Small intestine (tissue), 7 donors: ENCODE measurements around the gene HRH2. TPM values are rescaled to one million over a fixed set of nuclear protein-coding genes. Genes with fewer than 3 reads are reported as not detected.
"Not testable (repeated sequence)": the region's sequence is repeated elsewhere in the genome, so short reads cannot be mapped to it uniquely, and the experiment has no call there.

Experiments
- DNase-seq, 2 donors: peaks; one replicate each; pipeline versions ENCODE4 v3.0.0 to v3.0.0-alpha.2; 2013
- FAIRE-seq: peaks from 2 replicates; lab custom pipeline; 2012; peaks lifted over from hg19 to GRCh38; lab: Jason Lieb, UNC
- H3K27ac ChIP-seq, 3 donors: one replicate each; pipeline ENCODE4 v1.5.1; 2013; ENCODE audit warnings: low read length in 2 of 3, mild to moderate bottlenecking in 2 of 3, control low read depth in 1 of 3, inconsistent platforms in 1 of 3, low read depth in 1 of 3, moderate library complexity in 1 of 3
- H3K27me3 ChIP-seq, 3 donors: one replicate each; pipeline ENCODE4 v1.6.1; 2013; ENCODE audit warnings: low read length in 3 of 3, inconsistent platforms in 1 of 3; ENCODE audit not compliant: control insufficient read depth in 3 of 3, insufficient read depth in 3 of 3
- H3K36me3 ChIP-seq, 3 donors: one replicate each; pipeline ENCODE4 v1.6.1; 2013; ENCODE audit warnings: low read length in 3 of 3, inconsistent platforms in 1 of 3, low read depth in 1 of 3, mild to moderate bottlenecking in 1 of 3, moderate library complexity in 1 of 3; ENCODE audit not compliant: control insufficient read depth in 3 of 3, insufficient read depth in 2 of 3
- H3K4me1 ChIP-seq, 3 donors: one replicate each; pipeline ENCODE4 v1.6.1; 2013; ENCODE audit warnings: low read length in 2 of 3, inconsistent platforms in 1 of 3, low read depth in 1 of 3, mild to moderate bottlenecking in 1 of 3, moderate library complexity in 1 of 3; ENCODE audit not compliant: control insufficient read depth in 3 of 3, insufficient read depth in 2 of 3
- H3K4me3 ChIP-seq, 3 donors: one replicate each; pipeline ENCODE4 v1.5.1; 2013; ENCODE audit warnings: low read length in 3 of 3, control low read depth in 1 of 3, inconsistent platforms in 1 of 3, low read depth in 1 of 3, mild to moderate bottlenecking in 1 of 3, moderate library complexity in 1 of 3
- H3K9me3 ChIP-seq, 2 donors: one replicate each; pipeline ENCODE4 v1.6.1; 2013; ENCODE audit warnings: low read depth in 1 of 2, low read length in 1 of 2; ENCODE audit not compliant: control insufficient read depth in 2 of 2, insufficient read depth in 1 of 2
- WGBS, 3 donors: extraction: QIAGEN DNeasy Blood & Tissue Kit; methylation state at CpG; one replicate each; pipeline ENCODE4 v1.1.7; 2013; 5-methylcytosine and 5-hydroxymethylcytosine counted together
- polyA plus RNA-seq, 4 donors: library from polyadenylated mRNA; stranded (reverse) in 3 of 4; unstranded in 1 of 4; fragments of 200-250 nt in 3 of 4; fragments of 120-200 nt in 1 of 4; gene quantifications; one replicate each; pipeline versions ENCODE4 v1.2.1 to v1.2.3, GENCODE V29; 2013
- donor health status: healthy with polysubstance abuse.
- donor health status: control.
- donor health status: control.
- donor health status: Bipolar disorder and iron deficiency.
- donor health status: healthy.

Gene HRH2
- polyA plus RNA-seq, 4 donors: 3.3 to 7.2 (median 6.4) TPM

GRCh38 chr5:175718401-175719108 lies 60.7 kb downstream of the HRH2 start:
- Histone ChIP-seq H3K27ac (no peak overlapping the region), H3K4me3 (no peak overlapping the region), H3K27me3 (no peaks in the 10 kb centered on the region), H3K9me3 (peaks cover 0 to 22% of the 10 kb centered on the region in 2 donors), H3K4me1 (no peaks in the 10 kb centered on the region), H3K36me3 (no peaks in the 10 kb centered on the region)
- peak; percentile 64 to 76 for DNase-seq
- FAIRE-seq: no peak
- WGBS, 3 donors: 9 to 30% (median 18%) methylated on average over 8 of the region's 8 CpGs

- 92 to 95% (median 93%) methylated on average over 8 of the region's 8 CpGs for WGBS, 3 donors
Measured at GRCh38 chr5:175719109-175719432, 61.2 kb downstream of the HRH2 start.

GRCh38 chr5:175724314-175725275 lies 66.7 kb downstream of the HRH2 start:
- FAIRE-seq (no peak), DNase-seq (no peak)
- 55 to 65% (median 62%) methylated on average over 15 of the region's 15 CpGs for whole genome bisulfite sequencing, 3 donors

More at GRCh38 chr5:175719109-175719432, 61.2 kb downstream of the HRH2 start:
- H3K9me3 ChIP-seq: peaks cover 0 to 18% of the 10 kb centered on the region in 2 donors
- H3K36me3 ChIP-seq, H3K4me1 ChIP-seq, H3K4me3 ChIP-seq, FAIRE-seq, DNase-seq, H3K27ac ChIP-seq, H3K27me3 ChIP-seq: not testable (repeated sequence)

DNA sequence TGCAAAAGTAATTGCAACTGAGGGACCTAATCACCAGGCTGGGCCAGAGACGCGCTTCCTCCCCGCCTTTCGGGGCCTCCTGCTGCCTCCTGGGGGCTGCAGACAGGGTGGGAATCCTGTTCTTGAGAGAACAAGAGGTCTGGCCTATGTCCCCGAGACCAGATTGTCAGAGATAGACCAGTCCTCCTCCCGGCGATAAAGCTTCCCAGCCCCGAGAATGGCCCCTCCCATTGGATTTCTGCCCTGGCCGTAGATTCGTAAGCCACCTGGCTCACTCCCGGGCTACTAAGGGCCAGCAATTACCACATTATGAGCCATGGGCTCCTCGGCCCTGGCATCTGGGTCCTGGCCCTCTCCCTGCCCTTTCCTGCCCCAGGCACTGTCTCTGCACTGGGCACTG lies 70.4 kb downstream of the HRH2 start:
- peaks cover 0 to 7% (median 0%) of the 10 kb centered on the region in 3 donors for H3K4me1 ChIP-seq

More at GRCh38 chr5:175724314-175725275, 66.7 kb downstream of the HRH2 start:
- Histone ChIP-seq H3K4me3 (no peak overlapping the region), H3K4me1 (peaks cover 0 to 6% (median 0%) of the 10 kb centered on the region in 3 donors), H3K9me3 (peaks cover 0 to 2% of the 10 kb centered on the region in 2 donors), H3K27me3 (peaks cover 0 to 13% (median 5%) of the 10 kb centered on the region in 3 donors), H3K36me3 (no peaks in the 10 kb centered on the region), H3K27ac (no peak overlapping the region)

DNA sequence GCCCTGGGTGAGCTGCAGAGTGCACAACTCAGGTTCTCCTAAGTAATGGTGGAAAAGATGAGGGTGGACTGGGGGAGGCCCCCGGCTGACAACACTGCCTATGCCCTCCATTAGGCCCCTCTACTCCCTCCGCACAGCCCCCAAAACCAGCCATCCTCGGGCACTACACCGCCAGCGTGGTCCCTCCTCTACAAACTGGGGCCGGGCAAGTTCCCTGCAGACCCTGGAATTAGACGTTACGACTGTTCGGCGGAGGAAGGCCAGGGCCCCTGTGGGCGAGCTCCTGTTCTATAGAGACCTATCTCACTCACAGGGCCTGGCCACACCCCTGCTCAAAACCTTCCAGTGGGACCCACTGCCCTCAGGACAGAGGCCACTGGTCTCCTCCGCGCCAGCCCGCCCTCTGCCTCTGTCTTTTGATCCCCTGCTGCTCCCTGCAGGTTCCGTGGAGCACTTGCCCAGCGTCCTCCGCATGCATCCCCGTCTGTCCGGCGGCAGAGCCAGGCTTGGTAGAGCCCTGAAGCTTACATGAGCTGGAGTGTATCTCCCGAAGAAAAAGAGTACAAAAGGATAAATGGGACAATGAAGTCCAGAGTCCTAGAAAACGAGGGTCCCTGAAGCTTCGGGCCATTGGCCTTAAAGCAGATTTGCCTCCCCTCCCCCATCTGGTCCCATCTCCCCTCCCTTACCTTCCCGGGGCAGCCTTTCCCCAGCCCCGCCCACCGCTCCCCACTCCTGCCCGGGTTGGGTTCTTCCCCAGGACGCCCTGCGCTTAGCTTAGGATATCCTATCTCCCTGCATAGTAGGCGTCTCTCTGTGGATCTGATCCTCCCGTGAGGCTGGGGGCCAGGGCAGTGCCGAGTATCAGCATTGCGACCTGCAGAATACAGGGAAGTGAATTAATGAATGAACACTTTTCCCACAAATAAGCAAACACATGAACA lies 71.3 kb downstream of the HRH2 start:
- Histone ChIP-seq H3K27me3 (peaks cover 0 to 15% (median 13%) of the 10 kb centered on the region in 3 donors), H3K9me3 (peaks cover 0 to 2% of the 10 kb centered on the region in 2 donors), H3K36me3 (no peaks in the 10 kb centered on the region), H3K4me3 (no peak overlapping the region), H3K27ac (no peak overlapping the region), H3K4me1 (peaks cover 0 to 7% (median 0%) of the 10 kb centered on the region in 3 donors)
- 17 to 20% (median 19%) methylated on average over 30 to 33 of the region's 33 CpGs for WGBS, 3 donors
- FAIRE-seq: no peak
- peak in 1 of 2 donors; percentile 28 for DNase-seq

More for the DNA sequence above, 70.4 kb downstream of the HRH2 start:
- H3K27ac ChIP-seq: no peak overlapping the region
- peaks cover 0 to 13% (median 11%) of the 10 kb centered on the region in 3 donors for H3K27me3 ChIP-seq
- FAIRE-seq (no peak), DNase-seq (no peak)
- WGBS, 3 donors: 42 to 61% (median 45%) methylated on average over 11 to 12 of the region's 12 CpGs
- peaks cover 0 to 2% of the 10 kb centered on the region in 2 donors for H3K9me3 ChIP-seq
- H3K4me3 ChIP-seq: no peak overlapping the region
- no peaks in the 10 kb centered on the region for H3K36me3 ChIP-seq

DNA sequence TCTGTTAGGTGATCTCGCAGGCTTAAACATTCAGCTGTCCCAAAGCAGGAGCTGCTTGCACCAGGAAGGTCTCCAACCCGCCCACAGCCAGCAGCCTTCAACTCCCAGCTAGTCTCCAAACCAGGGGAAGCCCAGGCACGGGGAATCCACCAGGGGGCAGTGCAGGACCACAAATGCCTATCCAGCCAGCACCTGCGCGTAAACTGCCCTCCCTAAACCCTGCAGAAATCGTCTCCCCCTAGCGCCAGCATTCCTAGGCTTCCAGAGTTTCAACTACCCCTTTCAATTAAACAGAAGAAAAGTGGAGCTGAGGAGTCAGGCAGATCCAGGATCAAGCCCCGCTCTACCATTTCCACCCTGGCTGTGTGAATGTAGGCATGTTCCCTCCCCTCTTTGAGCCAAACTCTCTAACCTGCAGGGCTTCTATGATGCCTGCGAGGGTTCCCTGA lies 72.0 kb downstream of the HRH2 start:
- peaks cover 0 to 2% of the 10 kb centered on the region in 2 donors for H3K9me3 ChIP-seq
- FAIRE-seq: no peak
- WGBS, 3 donors: 2 to 8% (median 6%) methylated on average over 9 of the region's 9 CpGs
- DNase-seq: peak; percentile 82 to 89
- H3K27ac ChIP-seq: no peak overlapping the region
- peaks cover 0 to 15% (median 13%) of the 10 kb centered on the region in 3 donors for H3K27me3 ChIP-seq
- no peak overlapping the region for H3K4me3 ChIP-seq
- no peaks in the 10 kb centered on the region for H3K36me3 ChIP-seq
- H3K4me1 ChIP-seq: peaks cover 0 to 7% (median 0%) of the 10 kb centered on the region in 3 donors

GRCh38 chr5:175731172-175731571 lies 73.3 kb downstream of the HRH2 start:
- Histone ChIP-seq H3K27me3 (peaks cover 0 to 15% (median 13%) of the 10 kb centered on the region in 3 donors), H3K9me3 (peaks cover 0 to 2% of the 10 kb centered on the region in 2 donors), H3K36me3 (no peaks in the 10 kb centered on the region), H3K4me1 (peaks cover 0 to 7% (median 0%) of the 10 kb centered on the region in 3 donors), H3K4me3 (no peak overlapping the region), H3K27ac (no peak overlapping the region)
- FAIRE-seq: no peak
- DNase-seq: no peak
- WGBS, 3 donors: 30 to 67% (median 49%) methylated on average over 3 of the region's 3 CpGs
